IPS-18a (cell line): ENCODE data around the gene KIF26A.

Source experiments
- H3K27ac ChIP-seq: one replicate; pipeline ENCODE4 v1.5.1; 2013; ENCODE audit warnings: low read length
- H3K27me3 ChIP-seq: one replicate; pipeline ENCODE4 v1.6.1; 2013; ENCODE audit warnings: mild to moderate bottlenecking, low read length; ENCODE audit not compliant: control insufficient read depth, insufficient read depth
- H3K36me3 ChIP-seq: one replicate; pipeline ENCODE4 v1.6.1; 2013; ENCODE audit warnings: low read depth, low read length; ENCODE audit not compliant: control insufficient read depth
- H3K4me1 ChIP-seq: one replicate; pipeline ENCODE4 v1.6.1; 2013; ENCODE audit warnings: low read depth, low read length; ENCODE audit not compliant: control insufficient read depth
- H3K4me3 ChIP-seq: one replicate; pipeline ENCODE4 v1.5.1; 2013; ENCODE audit warnings: low read length
- H3K9ac ChIP-seq: one replicate; pipeline ENCODE4 v1.6.1; 2013; ENCODE audit warnings: mild to moderate bottlenecking, low read length, moderate library complexity
- H3K9me3 ChIP-seq: one replicate; pipeline ENCODE4 v1.6.1; 2013; ENCODE audit warnings: low read depth, low read length; ENCODE audit not compliant: control insufficient read depth

The KIF26A gene

GRCh38 chr14:104172349-104172748 lies 34.0 kb downstream of the KIF26A start:
- H3K4me3 ChIP-seq, result no peak overlapping the region
- no peak overlapping the region for H3K9ac ChIP-seq
- no peak overlapping the region for H3K27ac ChIP-seq
- H3K9me3 ChIP-seq, result no peaks in the 10 kb centered on the region
- no peaks in the 10 kb centered on the region for H3K27me3 ChIP-seq
- H3K4me1 ChIP-seq, result peaks cover 20% of the 10 kb centered on the region
- peaks cover 7% of the 10 kb centered on the region for H3K36me3 ChIP-seq

GRCh38 chr14:104172880-104173279 lies 34.5 kb downstream of the KIF26A start:
- Histone ChIP-seq H3K27ac (no peak overlapping the region), H3K4me1 (peaks cover 20% of the 10 kb centered on the region), H3K9me3 (no peaks in the 10 kb centered on the region), H3K36me3 (peaks cover 7% of the 10 kb centered on the region), H3K9ac (no peak overlapping the region), H3K4me3 (no peak overlapping the region), H3K27me3 (no peaks in the 10 kb centered on the region)

GRCh38 chr14:104174051-104174450 lies 35.7 kb downstream of the KIF26A start:
- peaks cover 20% of the 10 kb centered on the region for H3K4me1 ChIP-seq
- no peak overlapping the region for H3K27ac ChIP-seq
- no peaks in the 10 kb centered on the region for H3K27me3 ChIP-seq
- H3K9ac ChIP-seq, result no peak overlapping the region
- no peak overlapping the region for H3K4me3 ChIP-seq
- no peaks in the 10 kb centered on the region for H3K9me3 ChIP-seq
- peaks cover 7% of the 10 kb centered on the region for H3K36me3 ChIP-seq

DNA sequence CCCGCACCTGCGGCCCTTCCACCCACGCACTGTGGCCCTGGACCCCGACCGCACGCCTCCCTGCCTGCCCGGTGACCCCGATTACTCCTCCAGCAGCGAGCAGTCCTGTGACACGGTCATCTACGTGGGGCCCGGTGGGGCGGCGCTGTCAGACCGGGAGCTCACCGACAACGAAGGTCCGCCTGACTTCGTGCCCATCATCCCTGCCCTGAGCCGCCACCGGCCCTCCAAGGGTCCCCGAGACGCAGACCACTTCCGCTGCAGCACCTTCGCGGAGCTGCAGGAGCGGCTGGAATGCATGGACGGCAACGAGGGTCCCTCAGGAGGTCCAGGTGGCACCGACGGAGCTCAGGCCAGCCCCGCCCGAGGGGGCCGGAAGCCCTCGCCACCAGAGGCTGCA lies 36.7 kb downstream of the KIF26A start:
- Histone ChIP-seq H3K9ac (no peak overlapping the region), H3K27ac (no peak overlapping the region), H3K27me3 (no peaks in the 10 kb centered on the region), H3K4me1 (peaks cover 12% of the 10 kb centered on the region), H3K4me3 (no peak overlapping the region), H3K9me3 (no peaks in the 10 kb centered on the region), H3K36me3 (peaks cover 7% of the 10 kb centered on the region)

GRCh38 chr14:104175811-104176210 lies 37.4 kb downstream of the KIF26A start:
- H3K9me3 ChIP-seq, result no peaks in the 10 kb centered on the region
- no peak overlapping the region for H3K9ac ChIP-seq
- H3K27me3 ChIP-seq, result no peaks in the 10 kb centered on the region
- H3K4me3 ChIP-seq, result no peak overlapping the region
- H3K4me1 ChIP-seq, result peaks cover 4% of the 10 kb centered on the region
- H3K36me3 ChIP-seq, result peaks cover 7% of the 10 kb centered on the region
- no peak overlapping the region for H3K27ac ChIP-seq

GRCh38 chr14:104176611-104177010 lies 38.2 kb downstream of the KIF26A start:
- H3K27me3 ChIP-seq, result no peaks in the 10 kb centered on the region
- no peaks in the 10 kb centered on the region for H3K4me1 ChIP-seq
- H3K9me3 ChIP-seq, result no peaks in the 10 kb centered on the region
- H3K36me3 ChIP-seq, result peaks cover 7% of the 10 kb centered on the region
- no peak overlapping the region for H3K4me3 ChIP-seq
- H3K9ac ChIP-seq, result no peak overlapping the region
- H3K27ac ChIP-seq, result no peak overlapping the region

DNA sequence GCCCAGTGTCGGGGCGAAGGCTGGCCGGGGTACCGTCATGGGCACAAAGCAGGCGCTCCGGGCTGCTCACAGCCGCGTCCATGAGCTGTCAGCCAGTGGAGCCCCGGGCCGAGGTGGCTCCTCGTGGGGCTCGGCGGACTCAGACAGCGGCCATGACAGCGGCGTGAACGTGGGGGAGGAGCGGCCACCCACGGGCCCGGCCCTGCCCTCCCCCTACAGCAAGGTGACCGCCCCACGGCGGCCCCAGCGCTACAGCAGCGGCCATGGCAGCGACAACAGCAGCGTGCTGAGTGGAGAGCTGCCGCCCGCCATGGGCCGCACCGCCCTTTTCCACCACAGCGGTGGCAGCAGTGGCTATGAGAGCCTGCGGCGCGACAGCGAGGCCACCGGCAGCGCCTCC lies 39.0 kb downstream of the KIF26A start:
- H3K27ac ChIP-seq, result no peak overlapping the region
- no peaks in the 10 kb centered on the region for H3K4me1 ChIP-seq

DNA sequence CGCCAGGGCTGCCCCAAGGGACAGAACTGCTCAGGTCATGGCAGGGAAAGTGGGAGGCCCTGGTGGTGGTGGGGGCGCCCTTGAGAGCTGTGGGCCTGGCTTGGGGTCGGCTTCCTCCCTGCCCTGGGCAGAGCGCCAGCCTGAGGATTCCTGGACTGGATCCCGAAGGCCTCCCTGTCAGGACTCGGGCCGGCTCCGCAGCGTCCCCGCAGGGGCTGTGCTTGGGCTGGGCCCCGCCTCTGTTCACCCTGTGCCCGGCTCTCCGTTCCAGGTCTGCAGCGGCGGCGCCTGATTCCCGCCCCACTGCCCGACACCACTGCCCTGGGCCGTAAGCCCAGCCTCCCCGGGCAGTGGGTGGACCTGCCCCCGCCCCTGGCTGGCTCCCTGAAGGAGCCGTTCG lies 39.9 kb downstream of the KIF26A start:
- Histone ChIP-seq H3K4me1 (no peaks in the 10 kb centered on the region), H3K27ac (no peak overlapping the region), H3K36me3 (peaks cover 6% of the 10 kb centered on the region), H3K4me3 (no peak overlapping the region), H3K27me3 (no peaks in the 10 kb centered on the region), H3K9ac (no peak overlapping the region), H3K9me3 (no peaks in the 10 kb centered on the region)

More for the DNA sequence above, 39.0 kb downstream of the KIF26A start:
- Histone ChIP-seq H3K36me3 (peaks cover 7% of the 10 kb centered on the region), H3K9ac (no peak overlapping the region), H3K27me3 (no peaks in the 10 kb centered on the region), H3K4me3 (no peak overlapping the region), H3K9me3 (no peaks in the 10 kb centered on the region)

- no peaks in the 10 kb centered on the region for H3K9me3 ChIP-seq
- H3K9ac ChIP-seq, result no peak overlapping the region
- H3K27ac ChIP-seq, result no peak overlapping the region
- H3K36me3 ChIP-seq, result peaks cover 1% of the 10 kb centered on the region
- no peaks in the 10 kb centered on the region for H3K4me1 ChIP-seq
- H3K4me3 ChIP-seq, result no peak overlapping the region
- H3K27me3 ChIP-seq, result no peaks in the 10 kb centered on the region
These were observed 40.7 kb downstream of the KIF26A start for GRCh38 chr14:104179126-104179525.

DNA sequence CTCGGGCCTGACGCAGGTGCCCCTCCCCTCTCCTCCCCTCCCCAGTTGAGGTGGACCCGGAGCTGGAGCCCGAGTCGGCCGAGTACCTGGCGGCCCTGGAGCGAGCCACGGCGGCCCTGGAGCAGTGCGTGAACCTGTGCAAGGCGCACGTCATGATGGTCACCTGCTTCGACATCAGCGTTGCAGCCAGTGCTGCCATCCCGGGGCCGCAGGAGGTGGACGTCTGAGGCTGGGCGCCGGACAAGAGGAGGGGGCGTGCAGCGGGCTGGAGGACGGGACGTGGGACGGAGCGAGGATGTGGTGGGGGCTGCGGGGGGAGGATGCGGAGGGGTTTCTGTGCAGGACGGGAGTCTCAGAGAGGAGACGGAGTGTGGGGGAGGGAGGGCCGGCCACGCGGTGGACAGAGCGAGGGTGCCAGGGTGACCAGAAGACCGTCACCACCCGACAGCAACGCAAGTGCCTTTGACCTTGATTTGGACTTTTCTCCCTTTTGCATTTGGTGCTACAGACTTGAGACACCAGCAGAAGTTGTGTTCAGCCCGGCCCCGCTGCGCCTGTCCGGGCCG lies 41.3 kb downstream of the KIF26A start:
- Histone ChIP-seq H3K36me3 (no peaks in the 10 kb centered on the region), H3K4me1 (no peaks in the 10 kb centered on the region), H3K27me3 (no peaks in the 10 kb centered on the region), H3K9me3 (no peaks in the 10 kb centered on the region), H3K9ac (no peak overlapping the region), H3K4me3 (no peak overlapping the region), H3K27ac (no peak overlapping the region)

GRCh38 chr14:104180561-104181165 lies 42.3 kb downstream of the KIF26A start:
- Histone ChIP-seq H3K4me3 (no peak overlapping the region), H3K9me3 (no peaks in the 10 kb centered on the region), H3K36me3 (no peaks in the 10 kb centered on the region), H3K27me3 (no peaks in the 10 kb centered on the region), H3K27ac (no peak overlapping the region), H3K4me1 (no peaks in the 10 kb centered on the region), H3K9ac (no peak overlapping the region)

GRCh38 chr14:104181761-104182530 lies 43.6 kb downstream of the KIF26A start:
- H3K4me3 ChIP-seq, result no peak overlapping the region
- no peaks in the 10 kb centered on the region for H3K27me3 ChIP-seq
- H3K36me3 ChIP-seq, result no peaks in the 10 kb centered on the region
- no peaks in the 10 kb centered on the region for H3K4me1 ChIP-seq
- H3K9ac ChIP-seq, result no peak overlapping the region
- no peaks in the 10 kb centered on the region for H3K9me3 ChIP-seq
- H3K27ac ChIP-seq, result no peak overlapping the region
